ENCODE results near the gene COQ6.
A peak's percentile ranks its signal among the peaks of the same experiment; 100 is the strongest.
"Not testable (repeated sequence)": the region's sequence is repeated elsewhere in the genome, so short reads cannot be mapped to it uniquely, and the experiment has no call there.

COQ6 gene

DNA sequence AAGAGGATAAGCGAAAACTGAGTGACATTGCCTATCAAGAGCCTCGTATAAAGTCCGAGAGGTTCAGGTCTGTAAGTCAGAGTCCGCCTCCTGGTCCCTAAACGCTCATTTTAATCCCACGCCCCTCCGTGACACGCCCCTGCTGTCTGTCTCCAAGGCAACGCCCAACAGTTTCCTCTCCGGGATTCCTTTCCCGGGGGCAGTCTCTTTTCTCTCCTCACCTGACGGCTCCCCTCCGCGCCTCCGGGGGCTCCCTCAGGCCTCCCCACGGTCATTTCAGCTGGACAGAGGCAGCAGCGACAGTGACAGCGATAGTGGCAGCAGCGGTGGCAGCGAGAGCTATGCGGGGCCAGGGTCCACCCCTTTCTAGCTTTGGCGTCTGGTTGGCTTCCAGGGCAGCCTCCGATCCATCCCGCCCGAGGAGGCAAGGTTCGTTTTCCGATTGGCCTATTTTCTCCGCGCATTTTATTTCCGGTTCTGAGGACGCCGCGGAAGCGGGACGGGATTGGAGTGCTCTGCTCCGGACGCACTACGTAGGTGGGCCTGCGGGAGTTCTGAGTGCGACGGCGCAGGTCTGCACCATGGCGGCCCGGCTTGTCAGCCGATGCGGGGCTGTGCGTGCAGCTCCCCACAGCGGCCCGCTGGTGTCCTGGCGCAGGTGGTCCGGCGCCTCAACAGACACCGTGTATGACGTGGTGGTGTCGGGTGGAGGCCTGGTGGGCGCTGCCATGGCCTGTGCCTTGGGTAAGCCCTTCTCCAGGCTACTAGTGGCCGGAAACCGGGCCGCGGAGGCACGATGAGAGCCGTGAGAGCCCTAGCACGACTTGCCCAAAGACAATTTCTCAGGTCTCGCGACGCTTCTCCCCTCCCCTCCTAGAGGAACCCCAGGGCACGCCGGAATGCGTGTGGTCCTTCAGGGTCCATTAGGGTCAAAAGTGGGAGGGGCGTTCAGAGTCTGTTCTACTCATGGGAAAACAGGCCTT lies at the start of gene COQ6, which contains the start of gene FAM161B:
COQ6 (plus strand) TSS at position 551 of the 983 bp plus-strand sequence; CDS start at position 582, 31 bp downstream.
FAM161B (minus strand) TSS at position 343 of the 983 bp plus-strand sequence; CDS start at position 275, 68 bp downstream.
- peak; percentile 99 for DNase-seq

DNA sequence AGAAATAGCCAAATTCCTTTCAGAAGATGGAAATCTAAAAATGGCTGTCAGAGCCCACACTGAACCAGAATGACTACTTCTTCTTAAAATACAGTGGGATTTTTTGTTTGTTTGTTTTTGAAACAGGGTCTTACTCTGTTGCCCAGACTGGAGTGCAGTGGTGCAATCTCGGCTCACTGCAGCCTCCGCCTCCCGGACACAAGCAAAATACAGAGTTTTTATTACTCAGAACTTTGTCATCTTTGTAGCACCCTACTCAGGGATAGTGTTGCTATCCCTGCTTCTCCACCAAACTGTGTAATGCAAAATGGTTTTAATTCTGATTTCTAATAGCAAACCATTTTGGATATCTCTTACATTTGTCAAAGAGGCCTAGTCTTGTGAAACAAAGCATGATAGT lies 47.1 kb upstream of the COQ6 start:
- DNase-seq = no peak

DNA sequence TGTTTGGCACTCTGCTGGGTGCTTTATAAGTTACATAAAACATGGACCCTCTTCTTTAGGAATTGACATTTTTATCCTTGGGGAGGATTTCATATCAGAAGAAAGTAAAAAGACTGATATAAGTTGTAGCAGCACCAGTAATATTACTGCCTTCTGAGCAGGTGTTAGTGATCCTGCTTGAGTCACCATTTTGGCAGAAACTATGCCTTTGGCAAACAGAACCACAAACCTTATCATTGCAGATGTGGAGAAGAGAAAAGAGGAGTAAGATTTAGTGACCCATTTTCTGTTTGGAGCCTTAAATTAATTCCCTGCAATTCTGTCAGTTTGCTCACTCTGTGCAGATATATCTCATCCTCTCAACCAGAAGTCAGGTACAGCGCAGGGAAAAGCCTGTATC lies 40.4 kb upstream of the COQ6 start:
- no peak for DNase-seq

DNA sequence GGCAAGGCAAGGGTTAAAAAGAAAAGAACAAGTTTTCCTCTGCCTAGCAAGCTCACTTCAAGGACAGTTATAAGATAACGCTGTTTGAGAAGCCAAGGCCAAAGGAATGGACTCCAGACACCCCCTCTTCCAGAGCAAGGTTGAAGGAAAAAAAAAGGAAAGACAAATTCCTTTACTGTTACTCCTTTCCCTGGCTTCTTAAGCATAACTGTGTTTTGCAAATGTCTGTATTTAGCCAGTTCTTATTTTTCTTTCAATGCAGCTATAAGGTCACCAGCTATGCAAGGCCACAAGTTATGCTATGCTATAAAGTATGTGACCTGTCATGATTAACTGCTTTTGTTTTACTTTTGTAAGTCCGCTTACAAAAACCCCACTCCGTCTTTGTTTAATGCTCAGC lies 36.8 kb upstream of the COQ6 start:
- DNase-seq = no peak

DNA sequence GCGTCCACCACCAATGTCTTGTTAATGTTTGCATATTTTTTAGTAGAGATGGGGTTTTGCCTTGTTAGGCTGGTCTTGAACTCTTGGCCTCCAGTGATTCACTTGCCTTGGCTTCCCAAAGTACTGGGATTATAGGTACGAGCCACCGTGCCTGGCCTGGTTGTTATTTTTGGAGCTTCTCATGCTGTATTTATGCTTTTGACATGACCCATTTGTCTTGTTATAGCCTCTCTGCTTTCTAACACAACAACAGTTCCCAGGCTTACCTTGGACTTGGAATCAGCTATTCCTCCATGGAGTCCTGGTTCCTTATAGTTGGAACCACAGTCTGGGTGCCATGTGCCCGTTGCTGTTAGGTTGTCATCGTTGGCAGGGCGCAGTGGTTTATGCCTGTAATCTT lies 33.8 kb upstream of the COQ6 start:
- DNase-seq = no peak

DNA sequence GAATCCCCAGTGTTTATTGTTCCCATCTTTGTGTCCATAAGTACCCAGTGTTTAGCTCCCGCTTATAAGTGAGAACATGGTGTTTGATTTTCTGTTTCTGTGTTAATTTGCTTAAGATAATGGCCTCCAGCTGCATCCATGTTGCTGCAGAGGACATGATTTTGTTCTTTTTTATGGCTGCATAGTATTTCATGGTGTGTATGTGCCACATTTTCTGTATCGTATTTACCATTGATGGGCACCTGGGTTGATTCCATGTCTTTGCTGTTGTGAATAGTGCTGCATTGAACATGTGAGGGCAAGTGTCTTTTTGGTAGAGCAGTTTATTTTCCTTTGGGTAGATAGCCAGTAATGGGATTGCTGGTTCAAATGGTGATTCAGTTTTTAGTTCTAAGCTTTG lies 30.6 kb upstream of the COQ6 start:
- DNase-seq = not testable (repeated sequence)

DNA sequence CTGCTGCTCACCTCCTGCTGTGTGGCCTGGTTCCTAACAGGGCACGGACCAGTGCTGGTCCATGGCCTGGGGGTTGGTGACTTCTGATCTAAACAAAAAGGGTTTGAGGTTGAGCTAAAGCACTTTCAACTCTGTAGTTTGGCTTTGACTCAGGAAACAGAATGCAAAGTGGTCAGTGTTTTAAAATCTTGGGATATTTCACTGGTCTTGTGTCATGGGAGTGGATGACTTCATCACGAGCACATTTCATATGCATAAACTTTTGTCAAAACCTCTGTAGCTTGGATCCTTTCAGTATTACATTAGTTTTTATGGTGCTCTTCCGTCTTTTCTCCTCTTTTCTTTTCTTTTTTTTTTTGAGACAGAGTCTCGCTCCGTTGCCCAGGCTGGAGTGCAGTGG lies 25.8 kb upstream of the COQ6 start:
- DNase-seq = no peak

DNA sequence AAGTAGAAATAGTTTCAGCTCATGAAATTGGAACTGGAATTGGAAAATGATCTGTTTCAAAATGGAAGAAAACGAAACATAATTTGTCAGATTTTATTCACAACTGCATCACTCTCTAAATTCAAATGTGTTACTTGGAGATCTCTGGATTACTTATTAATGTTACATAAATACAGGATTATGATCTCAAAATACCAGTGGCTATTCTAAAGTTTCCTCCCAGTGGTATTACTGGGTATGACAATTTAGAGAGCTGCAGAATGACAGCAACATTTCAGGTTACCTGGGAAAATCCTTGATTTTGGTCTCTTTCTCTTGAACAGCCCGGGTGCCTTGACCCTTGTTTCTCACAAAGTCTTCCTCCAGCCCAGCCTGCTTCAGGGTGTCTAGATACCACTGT lies 14.4 kb upstream of the COQ6 start:
- DNase-seq = no peak

DNA sequence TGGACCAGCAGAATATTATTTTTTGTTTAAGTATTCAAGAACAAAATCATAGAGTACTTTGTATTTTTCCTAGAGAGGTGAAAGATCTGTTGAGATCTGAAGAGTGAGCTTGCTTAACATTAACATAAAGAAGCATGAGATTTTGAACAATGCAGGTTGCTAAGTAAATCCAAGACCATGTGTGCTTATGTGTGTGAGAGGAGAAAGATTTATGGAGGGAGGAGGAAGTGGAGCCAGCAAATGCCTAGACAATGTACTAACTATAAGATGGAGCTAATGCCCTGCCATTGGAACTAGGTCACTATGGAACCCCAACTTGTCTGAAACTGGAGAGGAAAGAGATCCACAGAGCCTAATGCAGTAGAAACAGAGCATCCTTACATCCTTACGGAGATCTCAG lies 13.6 kb upstream of the COQ6 start:
- DNase-seq = no peak

DNA sequence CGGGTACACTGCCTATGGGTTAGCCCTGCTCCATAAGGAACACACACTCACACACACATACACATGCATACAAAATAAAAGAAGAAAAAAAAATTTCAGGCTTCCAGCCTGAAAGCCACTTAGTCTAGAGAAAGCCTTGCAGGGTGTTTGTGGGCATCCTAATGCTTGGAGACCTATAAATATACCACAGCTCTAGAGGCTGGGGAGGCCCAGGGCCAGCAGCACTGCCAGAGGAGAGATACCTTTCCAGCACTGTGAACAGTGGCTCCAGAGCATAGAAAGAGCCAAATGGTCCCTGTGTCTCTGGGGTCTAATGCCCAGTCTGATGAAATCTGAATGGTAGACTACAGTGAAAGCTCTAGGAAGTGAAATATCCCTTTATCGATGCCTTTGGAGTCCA lies 13.1 kb upstream of the COQ6 start:
- DNase-seq = no peak

DNA sequence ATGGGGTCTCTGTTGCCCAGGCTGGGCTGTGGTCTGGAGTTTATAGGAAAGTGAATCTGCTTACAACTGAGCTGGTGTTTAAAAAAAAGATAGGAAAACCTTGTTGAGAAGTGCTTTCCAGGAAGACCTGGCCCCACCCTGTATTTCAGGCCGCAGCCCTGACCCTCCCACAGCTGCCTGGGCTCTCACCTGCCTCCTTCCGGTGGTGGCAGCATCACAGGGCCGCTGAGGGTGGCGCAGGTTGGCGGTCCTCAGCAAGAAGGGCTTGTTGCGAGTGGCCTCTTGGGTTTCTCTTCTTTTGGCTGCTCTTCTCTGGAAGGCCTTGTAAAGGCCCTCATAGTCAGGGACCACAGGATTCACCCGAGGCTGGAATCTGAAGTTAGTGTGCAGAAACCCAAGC lies 7.9 kb upstream of the COQ6 start:
- no peak for DNase-seq

DNA sequence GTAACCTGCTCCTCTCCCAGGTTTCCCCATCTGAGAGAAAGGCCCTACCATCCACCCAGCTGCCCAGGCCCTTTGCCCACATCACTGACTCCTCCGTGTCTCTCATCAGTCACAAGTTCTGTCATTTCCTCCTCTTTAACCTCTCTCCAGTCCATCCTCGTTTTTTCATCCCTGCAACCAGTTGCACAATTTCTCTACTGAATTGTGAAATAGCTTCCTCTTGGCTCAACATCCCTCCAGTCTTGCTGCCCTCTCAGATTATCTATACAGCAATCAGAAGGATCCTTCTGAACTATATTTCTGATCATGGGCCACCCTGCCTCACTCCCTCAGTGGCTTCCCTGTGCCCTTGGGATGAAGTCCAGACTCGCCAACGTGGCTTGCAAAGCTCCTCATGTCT lies 7.0 kb upstream of the COQ6 start:
- no peak for DNase-seq

DNA sequence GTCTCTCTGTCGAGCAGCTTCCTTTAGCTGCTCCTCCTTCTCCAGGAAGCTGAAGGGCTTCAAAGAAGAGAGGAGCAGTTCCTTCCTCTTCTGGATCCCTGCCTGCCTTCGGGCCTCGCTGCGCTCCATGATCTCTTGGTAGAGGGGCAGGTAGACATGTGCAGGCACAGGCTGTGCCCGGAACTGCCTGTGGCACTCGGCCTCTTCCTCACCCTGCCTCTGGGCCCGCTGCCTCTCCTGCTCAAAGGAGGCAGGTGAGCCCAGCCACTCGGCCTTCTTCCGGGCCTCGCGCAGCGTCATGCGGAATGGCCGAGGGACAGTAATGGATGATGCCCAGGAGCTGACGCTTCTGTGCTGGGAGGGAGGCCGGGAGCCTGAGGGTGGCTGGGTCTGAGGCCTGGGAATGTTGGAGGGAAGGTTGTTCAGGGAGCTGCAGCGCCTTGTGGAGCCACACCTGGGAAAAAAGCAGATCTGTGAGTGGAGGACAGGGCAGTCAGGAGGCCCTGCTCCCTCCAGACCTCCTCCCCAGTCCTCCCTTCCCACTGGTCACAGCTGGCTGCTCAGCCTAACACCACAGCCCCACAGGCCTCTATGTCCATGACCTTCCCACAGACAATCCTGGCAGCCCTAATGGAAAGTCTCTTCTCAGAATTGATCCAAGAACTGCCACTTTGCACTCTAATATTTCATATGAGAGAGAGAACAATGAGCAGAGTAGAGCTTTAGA lies 5.5 kb upstream of the COQ6 start:
- no peak for DNase-seq

DNA sequence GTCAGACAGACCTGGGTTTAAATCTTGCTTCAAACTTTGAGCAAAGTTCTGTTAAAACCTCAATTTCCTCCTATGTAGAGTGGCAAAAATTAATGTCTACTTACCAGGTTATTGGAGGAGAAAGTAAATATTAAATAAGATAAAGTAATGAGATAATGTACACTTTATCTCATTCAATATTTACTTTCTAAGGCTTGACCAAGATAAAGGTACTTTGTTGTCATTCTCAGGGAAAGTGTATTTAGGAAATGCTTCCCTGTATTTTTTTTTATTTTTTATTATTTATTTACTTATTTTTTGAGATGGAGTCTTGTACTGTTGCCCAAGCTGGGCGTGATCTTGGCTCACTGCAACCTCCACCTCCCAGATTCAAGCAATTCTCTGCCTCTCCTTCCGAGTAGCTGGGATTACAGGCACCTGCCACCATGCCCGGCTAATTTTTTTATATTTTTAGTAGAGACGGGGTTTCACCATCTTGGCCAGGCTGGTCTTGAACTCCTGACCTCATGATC lies 4.9 kb upstream of the COQ6 start:
- no peak for DNase-seq

DNA sequence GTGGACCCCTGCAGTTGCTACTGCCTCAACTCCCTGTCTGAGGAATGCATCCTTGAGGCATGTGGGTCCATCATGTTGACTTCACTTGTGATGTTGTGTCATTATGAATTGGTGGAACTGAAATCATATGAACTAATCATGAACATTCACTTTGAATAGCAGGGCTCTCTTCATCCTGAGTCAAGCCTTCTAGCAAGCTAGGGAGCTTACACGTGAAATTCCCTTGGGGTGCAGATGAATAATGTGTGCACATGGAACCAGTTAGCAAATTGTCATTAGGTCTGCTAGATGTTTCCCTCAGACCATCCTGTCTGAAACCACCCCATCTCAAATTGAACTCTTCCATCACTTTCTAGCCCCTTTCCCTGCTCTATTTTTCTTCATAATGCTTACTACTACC lies 3.6 kb downstream of the COQ6 start:
- no peak for DNase-seq

DNA sequence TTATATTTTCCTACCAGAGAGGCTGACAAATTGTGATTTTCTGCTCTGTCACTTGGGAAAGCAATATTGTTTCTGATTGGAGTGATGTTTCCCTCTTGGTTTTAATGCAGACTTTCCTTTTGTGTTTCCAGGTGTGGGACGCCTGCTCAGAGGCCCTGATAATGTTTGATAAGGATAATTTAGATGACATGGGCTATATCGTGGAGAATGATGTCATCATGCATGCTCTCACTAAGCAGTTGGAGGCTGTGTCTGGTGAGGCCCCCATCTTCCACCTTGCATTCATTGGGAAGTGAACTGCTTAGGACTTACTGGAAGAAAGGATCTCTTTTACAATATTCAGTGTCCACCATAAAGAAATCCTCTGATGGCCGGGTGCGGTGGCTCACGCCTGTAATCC lies 5.6 kb downstream of the COQ6 start:
- no peak for DNase-seq

DNA sequence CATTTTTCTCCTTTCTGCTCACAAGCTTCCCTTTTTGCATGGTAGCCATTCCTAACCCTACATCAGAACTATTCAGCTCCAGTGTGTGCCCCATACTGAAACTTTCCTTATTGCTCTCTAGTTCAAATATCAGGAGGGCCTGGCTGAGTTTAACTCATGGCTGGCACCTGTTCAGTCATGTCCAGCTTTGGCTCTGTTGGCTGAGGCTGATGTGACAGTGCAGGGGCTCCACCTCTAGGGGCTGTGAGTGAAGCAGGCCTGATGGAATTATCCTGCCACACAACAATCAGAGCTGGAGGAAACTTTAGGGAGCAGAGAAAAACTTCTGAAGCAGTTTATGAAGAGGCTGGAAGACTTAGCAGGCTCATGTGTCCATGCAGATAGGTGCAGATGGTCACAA lies 8.5 kb downstream of the COQ6 start:
- no peak for DNase-seq

DNA sequence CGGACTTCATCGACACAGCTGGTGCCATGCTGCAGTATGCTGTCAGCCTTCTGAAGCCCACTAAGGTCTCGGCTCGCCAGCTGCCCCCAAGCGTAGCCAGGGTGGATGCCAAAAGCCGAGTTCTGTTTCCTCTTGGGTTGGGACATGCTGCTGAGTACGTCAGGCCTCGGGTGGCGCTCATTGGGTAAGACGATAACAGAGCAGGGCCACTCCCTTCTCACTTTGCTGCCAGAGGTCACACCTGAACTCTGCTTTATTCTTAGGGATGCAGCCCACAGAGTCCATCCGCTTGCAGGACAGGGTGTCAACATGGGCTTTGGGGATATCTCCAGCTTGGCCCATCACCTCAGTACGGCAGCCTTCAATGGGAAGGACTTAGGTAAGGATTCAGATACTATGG lies 11.1 kb downstream of the COQ6 start:
- DNase-seq = no peak

DNA sequence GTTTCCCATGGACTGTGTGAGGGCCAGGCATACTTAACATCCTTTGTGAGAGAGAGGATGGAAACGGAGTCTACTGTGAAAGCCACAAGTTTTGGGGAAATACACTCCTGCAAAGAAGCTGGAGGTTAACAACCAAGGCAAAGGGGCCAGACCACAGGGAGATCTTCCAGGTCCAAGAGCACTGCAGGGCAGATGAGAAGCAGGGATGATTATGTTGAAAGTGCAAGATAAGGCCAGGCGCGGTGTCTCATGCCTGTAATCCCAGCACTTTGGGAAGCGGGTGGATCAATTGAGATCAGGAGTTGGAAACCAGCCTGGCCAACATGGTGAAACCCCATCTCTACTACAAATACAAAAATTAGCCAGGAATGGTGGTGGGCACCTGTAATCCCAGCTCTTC lies 15.1 kb downstream of the COQ6 start:
- no peak for DNase-seq

DNA sequence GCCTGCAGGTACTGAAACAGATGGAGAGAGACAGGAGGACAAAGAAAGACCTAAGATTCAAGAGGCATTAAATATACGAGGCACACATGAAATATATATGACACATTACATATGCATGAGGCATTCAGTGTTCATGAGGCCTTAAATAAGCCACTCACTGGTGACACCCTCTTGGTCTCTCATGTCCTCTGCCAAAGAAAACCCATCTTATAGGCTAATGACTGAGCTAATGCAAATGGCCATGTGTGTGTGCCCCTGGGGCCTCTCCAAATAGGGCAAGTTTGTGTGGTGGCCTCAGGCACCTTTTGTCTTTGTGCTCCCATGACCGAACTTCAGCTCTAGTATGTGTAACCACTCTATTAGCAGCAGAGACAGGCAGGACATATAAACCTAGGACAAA lies 18.8 kb downstream of the COQ6 start:
- no peak for DNase-seq

DNA sequence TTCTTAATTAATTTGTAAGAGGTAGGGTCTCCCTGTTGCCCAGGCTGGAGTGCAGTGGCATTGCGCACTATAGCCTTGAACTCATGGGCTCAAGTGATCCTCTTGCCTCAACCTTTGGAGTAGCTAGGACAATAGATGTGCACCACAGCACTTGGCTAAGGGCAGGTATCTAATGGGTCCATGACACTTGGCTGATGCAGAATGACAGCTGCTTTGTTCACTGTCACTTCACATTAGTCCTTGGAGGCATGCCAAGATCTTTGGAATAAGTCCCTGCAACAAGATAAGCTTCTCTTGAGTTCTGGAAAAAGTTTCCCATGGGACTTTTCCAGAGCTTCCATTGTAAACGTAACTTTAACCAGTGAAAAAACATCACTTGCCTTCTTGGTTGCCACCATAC lies 23.4 kb downstream of the COQ6 start:
- DNase-seq = peak; percentile 33

DNA sequence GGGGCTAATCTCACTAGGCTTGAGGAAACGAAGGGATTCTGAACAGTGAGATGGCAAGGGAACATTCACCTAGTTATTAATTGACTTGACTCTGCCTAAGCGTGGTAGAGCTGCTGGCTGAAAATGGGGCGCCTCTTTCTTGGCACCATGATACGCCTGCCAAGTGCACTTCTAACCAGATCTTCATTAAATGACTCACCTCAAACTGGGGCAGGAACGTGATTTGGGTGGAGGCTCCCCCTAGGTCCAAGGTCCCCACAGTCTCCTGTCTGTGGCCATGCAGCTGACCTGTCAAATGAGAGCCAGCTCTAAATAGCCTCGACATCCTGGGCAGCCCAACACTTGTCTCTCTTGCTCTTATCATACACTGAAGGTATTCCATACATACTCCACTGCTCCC lies 26.0 kb downstream of the COQ6 start:
- no peak for DNase-seq

DNA sequence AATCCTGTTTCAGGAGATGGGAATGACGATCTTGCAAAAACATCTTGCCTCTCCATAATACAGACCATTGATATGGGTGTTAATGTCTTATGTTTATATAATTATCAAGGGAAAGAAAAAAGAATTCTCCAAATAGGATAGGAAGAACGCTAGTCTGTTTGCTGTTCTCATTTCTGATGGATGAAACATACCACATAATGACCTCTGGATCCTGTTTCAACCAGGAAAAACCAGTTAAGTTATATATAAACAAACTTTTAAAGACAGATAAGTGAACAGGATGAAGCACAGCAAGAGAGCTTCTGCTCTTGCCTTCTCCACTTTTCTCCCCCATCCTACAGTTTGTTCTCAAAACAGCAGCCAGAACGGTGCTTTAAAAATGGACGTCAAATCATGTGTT lies 27.8 kb downstream of the COQ6 start:
- DNase-seq = no peak

DNA sequence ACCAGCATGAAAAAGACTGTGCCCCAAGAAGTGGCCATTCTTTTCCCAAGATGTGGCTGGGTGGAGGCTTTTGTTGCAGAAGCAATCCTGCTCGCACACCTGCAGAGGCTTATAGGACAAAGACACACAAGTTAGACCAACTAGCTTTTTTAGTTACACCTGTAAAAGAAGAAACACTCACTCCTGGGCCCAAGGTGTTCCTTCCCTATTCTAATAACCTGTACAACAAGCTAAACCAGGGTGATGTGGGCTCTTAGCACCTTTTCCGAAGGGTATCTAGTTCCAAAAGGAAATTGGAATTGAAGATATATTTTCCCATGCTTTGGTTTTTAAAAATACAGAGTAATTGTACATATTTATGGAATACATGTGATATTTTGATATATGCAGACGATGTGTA lies 38.0 kb downstream of the COQ6 start:
- no peak for DNase-seq

All from NCI-H2107 (cell line).